Measurements from ENCODE around the gene LMBRD1.

Gene LMBRD1

DNA sequence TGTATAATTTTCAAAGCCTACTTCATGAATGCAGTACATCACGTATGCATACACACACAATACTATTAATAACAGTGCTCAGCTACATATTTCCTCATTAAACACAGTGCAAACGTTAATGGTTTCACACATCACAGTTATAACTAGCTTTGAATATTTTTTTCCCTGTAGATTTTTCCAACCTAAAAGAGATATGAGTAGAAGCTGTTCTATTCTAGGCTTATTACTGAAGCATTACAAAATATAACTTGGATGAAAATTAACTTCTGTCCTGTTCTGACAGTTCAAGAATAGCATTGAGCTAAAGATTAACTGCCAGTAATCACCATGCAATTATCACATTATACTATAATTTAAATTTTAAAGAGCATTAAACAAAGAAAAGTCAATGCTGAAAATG, 6.2 kb downstream of the LMBRD1 start:
- no peak for TF ChIP-seq TCF12 (IDR thresholded peaks at IDR 0.05; ENCODE audit: low read depth)
- TF ChIP-seq TEAD4 (IDR thresholded peaks at IDR 0.05): no peak
- no peak for TF ChIP-seq CEBPB (IDR thresholded peaks at IDR 0.05)
- TF ChIP-seq YY1 (IDR thresholded peaks at IDR 0.05; ENCODE audit: low read depth): no peak
- TF ChIP-seq EGR1 (IDR thresholded peaks at IDR 0.05): no peak
- no peak for TF ChIP-seq EP300 (IDR thresholded peaks at IDR 0.05; ENCODE audit: borderline replicate concordance)
- TF ChIP-seq CREB1 (IDR thresholded peaks at IDR 0.05; ENCODE audit: low read depth): no peak
- TF ChIP-seq, protein P1, sequence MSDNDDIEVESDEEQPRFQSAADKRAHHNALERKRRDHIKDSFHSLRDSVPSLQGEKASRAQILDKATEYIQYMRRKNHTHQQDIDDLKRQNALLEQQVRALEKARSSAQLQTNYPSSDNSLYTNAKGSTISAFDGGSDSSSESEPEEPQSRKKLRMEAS (IDR thresholded peaks at IDR 0.05): no peak
- TF ChIP-seq FOXM1 (IDR thresholded peaks at IDR 0.05; ENCODE audit: borderline replicate concordance, low read depth): no peak

DNA sequence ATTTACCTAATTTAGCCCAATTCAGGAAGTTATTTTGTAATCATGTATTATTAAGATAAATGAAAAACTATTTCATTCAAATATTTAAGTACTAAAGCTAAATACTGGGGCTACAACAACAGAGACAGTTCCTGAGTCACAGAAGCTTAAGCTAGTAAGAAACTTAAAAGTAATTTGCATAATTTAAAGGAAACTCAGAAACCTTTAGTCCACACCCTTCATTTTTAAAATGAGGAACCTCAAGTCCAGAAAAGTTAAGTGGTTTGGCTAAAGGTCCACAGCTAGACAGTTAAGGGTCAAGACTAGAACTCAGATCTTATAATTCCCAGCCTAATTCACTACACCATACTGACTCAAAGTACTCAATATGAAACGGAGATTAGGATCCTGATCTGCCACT, 7.2 kb downstream of the LMBRD1 start:
- TF ChIP-seq YY1 (IDR thresholded peaks at IDR 0.05; ENCODE audit: low read depth) (no peak), EP300 (IDR thresholded peaks at IDR 0.05; ENCODE audit: borderline replicate concordance) (no peak), TEAD4 (IDR thresholded peaks at IDR 0.05) (no peak), EGR1 (IDR thresholded peaks at IDR 0.05) (no peak), FOXM1 (IDR thresholded peaks at IDR 0.05; ENCODE audit: borderline replicate concordance, low read depth) (no peak), CEBPB (IDR thresholded peaks at IDR 0.05) (no peak), TAF1 (IDR thresholded peaks at IDR 0.05; ENCODE audit: low read depth) (no peak), NFIC (IDR thresholded peaks at IDR 0.05) (no peak), TCF12 (IDR thresholded peaks at IDR 0.05; ENCODE audit: low read depth) (no peak), CREB1 (IDR thresholded peaks at IDR 0.05; ENCODE audit: low read depth) (no peak)
- TF ChIP-seq, protein P2, sequence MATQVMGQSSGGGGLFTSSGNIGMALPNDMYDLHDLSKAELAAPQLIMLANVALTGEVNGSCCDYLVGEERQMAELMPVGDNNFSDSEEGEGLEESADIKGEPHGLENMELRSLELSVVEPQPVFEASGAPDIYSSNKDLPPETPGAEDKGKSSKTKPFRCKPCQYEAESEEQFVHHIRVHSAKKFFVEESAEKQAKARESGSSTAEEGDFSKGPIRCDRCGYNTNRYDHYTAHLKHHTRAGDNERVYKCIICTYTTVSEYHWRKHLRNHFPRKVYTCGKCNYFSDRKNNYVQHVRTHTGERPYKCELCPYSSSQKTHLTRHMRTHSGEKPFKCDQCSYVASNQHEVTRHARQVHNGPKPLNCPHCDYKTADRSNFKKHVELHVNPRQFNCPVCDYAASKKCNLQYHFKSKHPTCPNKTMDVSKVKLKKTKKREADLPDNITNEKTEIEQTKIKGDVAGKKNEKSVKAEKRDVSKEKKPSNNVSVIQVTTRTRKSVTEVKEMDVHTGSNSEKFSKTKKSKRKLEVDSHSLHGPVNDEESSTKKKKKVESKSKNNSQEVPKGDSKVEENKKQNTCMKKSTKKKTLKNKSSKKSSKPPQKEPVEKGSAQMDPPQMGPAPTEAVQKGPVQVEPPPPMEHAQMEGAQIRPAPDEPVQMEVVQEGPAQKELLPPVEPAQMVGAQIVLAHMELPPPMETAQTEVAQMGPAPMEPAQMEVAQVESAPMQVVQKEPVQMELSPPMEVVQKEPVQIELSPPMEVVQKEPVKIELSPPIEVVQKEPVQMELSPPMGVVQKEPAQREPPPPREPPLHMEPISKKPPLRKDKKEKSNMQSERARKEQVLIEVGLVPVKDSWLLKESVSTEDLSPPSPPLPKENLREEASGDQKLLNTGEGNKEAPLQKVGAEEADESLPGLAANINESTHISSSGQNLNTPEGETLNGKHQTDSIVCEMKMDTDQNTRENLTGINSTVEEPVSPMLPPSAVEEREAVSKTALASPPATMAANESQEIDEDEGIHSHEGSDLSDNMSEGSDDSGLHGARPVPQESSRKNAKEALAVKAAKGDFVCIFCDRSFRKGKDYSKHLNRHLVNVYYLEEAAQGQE (IDR thresholded peaks at IDR 0.05; ENCODE audit: low read depth): no peak
- TF ChIP-seq, protein P3, sequence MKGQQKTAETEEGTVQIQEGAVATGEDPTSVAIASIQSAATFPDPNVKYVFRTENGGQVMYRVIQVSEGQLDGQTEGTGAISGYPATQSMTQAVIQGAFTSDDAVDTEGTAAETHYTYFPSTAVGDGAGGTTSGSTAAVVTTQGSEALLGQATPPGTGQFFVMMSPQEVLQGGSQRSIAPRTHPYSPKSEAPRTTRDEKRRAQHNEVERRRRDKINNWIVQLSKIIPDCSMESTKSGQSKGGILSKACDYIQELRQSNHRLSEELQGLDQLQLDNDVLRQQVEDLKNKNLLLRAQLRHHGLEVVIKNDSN (IDR thresholded peaks at IDR 0.05): no peak
- TF ChIP-seq, protein P1 (IDR thresholded peaks at IDR 0.05): no peak

DNA sequence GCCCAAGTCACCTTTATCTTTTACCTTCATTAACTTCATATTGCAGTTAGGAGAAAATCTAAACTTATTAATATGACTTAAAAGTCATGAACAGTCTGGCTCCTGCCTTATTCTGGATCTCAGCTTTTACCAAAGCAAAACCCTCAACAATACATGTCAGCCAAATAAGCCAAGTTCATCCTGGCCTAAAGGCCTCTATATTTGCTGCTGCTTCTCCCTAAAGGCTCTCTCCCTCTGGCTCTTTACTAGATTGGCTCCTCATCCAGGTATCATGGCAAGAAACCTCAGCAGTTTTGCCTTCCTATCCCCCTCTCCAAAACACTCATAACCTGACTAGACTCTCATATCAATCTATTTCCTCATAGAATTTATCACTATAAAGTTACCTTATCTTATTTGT, 11.1 kb downstream of the LMBRD1 start:
- TF ChIP-seq ZBTB7A (IDR thresholded peaks at IDR 0.05; ENCODE audit: low read depth) (no peak), EGR1 (IDR thresholded peaks at IDR 0.05) (no peak), TEAD4 (IDR thresholded peaks at IDR 0.05) (no peak), TCF12 (IDR thresholded peaks at IDR 0.05; ENCODE audit: low read depth) (no peak), YY1 (IDR thresholded peaks at IDR 0.05; ENCODE audit: low read depth) (no peak)

DNA sequence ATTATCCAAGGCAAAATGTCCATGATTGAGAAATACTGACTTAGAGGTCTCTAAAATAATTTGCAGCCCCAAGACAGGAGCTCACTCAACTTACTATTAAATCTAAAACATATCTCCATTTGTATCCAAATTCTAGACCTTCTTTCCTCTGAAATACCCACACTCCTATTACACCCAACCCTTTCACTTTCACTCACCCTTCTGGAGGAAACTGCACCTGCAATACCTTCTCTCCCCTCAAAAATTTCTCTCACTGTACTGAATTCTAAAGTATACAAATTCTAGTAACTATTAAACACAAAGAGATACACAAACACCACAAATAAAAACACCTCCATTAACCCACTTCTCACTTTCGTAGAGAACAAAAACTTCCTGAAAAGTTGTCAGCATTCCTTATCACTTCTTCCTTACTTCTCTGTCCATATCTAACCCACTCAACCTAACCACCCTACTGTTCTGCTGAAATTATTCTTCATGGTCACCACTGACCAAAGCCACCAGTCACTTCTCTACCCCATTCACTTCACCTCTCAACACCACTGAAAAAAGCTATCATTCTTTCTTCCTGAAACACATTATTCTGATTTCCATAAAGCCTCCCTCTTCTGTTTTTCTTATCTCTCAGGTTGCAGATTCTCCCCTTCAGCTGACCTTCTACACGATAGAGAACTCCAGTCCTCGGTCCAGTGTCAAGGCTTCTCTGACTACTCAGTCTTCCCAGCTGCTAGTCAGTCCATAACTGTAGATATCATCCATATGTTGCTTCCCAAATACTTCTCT, 12.0 kb downstream of the LMBRD1 start:
- TF ChIP-seq TAF1 (IDR thresholded peaks at IDR 0.05; ENCODE audit: low read depth) (no peak), TCF12 (IDR thresholded peaks at IDR 0.05; ENCODE audit: low read depth) (no peak), RAD21 (IDR thresholded peaks at IDR 0.05; ENCODE audit: low read depth) (no peak), ZBTB7A (IDR thresholded peaks at IDR 0.05; ENCODE audit: low read depth) (no peak), YY1 (IDR thresholded peaks at IDR 0.05; ENCODE audit: low read depth) (no peak), EGR1 (IDR thresholded peaks at IDR 0.05) (no peak), CREB1 (IDR thresholded peaks at IDR 0.05; ENCODE audit: low read depth) (no peak), EP300 (IDR thresholded peaks at IDR 0.05; ENCODE audit: borderline replicate concordance) (no peak), TEAD4 (IDR thresholded peaks at IDR 0.05) (no peak), CEBPB (IDR thresholded peaks at IDR 0.05) (no peak), FOXM1 (IDR thresholded peaks at IDR 0.05; ENCODE audit: borderline replicate concordance, low read depth) (no peak), NFIC (IDR thresholded peaks at IDR 0.05) (no peak)
- TF ChIP-seq, protein P3 (IDR thresholded peaks at IDR 0.05): no peak
- TF ChIP-seq, protein P1 (IDR thresholded peaks at IDR 0.05): no peak
- TF ChIP-seq, protein P2 (IDR thresholded peaks at IDR 0.05; ENCODE audit: low read depth): no peak

DNA sequence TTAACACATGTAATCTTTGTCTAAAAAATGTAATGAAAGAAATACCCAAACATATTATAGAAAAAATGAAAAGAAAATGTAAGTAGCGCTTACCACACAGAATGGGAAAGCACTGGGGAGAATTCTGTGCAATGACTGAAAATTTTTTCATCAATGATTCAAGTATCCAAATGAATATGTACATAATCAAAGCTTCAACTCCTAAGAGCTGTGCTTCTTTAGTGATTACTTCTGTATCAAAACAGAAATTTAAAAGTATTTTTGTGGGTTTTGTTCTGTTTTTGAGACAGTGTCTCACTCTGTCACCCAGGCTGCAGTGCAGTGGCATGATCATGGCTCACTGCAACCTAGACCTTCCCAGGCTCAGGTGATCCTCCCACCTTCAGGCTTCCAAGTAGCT, 13.7 kb downstream of the LMBRD1 start:
- TF ChIP-seq, protein P2 (IDR thresholded peaks at IDR 0.05; ENCODE audit: low read depth): no peak

All from Ishikawa (cell line).